Right atrium auricular region (tissue), 2 donors: Measurements from ENCODE around the gene CHCHD1. TPM values are rescaled to one million over a fixed set of nuclear protein-coding genes. Genes with fewer than 3 reads are reported as not detected.
A peak's percentile ranks its signal among the peaks of the same experiment; 100 is the strongest.

Experiments
- DNase-seq: peaks from one replicate; pipeline ENCODE4 v3.0.0-alpha.2; 2019; ENCODE audit warnings: low spot score
- H3K27ac ChIP-seq, 2 donors: fragments of 200-600 bp; sonication (generic); 1 replicate in 1 of 2; 2 replicates in 1 of 2; pipeline ENCODE4 v1.5.1; 2016 to 2019
- H3K27me3 ChIP-seq, 2 donors: fragments of 200-600 bp; sonication (generic); one replicate each; pipeline versions ENCODE4 v1.5.1 to v1.6.0; 2017 to 2019
- H3K36me3 ChIP-seq: fragments of 200-600 bp; sonication (generic); one replicate; pipeline ENCODE4 v1.5.1; 2016
- H3K4me1 ChIP-seq, 2 donors: fragments of 200-600 bp; sonication (generic); one replicate each; pipeline versions ENCODE4 v1.5.1 to v1.6.0; 2017 to 2019
- H3K4me3 ChIP-seq, 2 donors: fragments of 200-600 bp; sonication (generic); 1 replicate in 1 of 2; 2 replicates in 1 of 2; pipeline ENCODE4 v1.5.1; 2017 to 2019; ENCODE audit warnings: mild to moderate bottlenecking in 1 of 2, moderate library complexity in 1 of 2
- H3K9me3 ChIP-seq, 2 donors: fragments of 200-600 bp; sonication (generic); one replicate each; pipeline ENCODE4 v1.5.1; 2019
- CTCF ChIP-seq, 2 donors: fragments of 200-600 bp; sonication (generic); IDR thresholded peaks; one replicate each; pipeline ENCODE4 v1.5.1; 2019; ENCODE audit warnings: antibody characterized with exemption in 2 of 2
- total RNA-seq, 2 donors: library from RNA; depleted of rRNA; stranded (reverse); fragments of >200 nt; gene quantifications; one replicate each; pipeline ENCODE4 v1.1.0, GENCODE V29; 2016

The CHCHD1 gene
- total RNA-seq, 2 donors from 2014 or later: 28.3 to 32.7 TPM

GRCh38 chr10:73742454-73742734 is 39.5 kb upstream of the CHCHD1 start:
- Histone ChIP-seq H3K4me1 (peaks cover 0 to 35% of the 10 kb centered on the region in 2 donors), H3K36me3 (peaks cover 13% of the 10 kb centered on the region), H3K9me3 (no peaks in the 10 kb centered on the region), H3K27ac (no peak overlapping the region), H3K27me3 (no peaks in the 10 kb centered on the region), H3K4me3 (no peak overlapping the region)
- TF ChIP-seq CTCF (IDR thresholded peaks at IDR 0.05): no peak
- no peak for DNase-seq

- H3K27me3 ChIP-seq: no peaks in the 10 kb centered on the region
- peak overlapping the region; percentile 90 for H3K4me3 ChIP-seq
- peaks cover 0 to 37% of the 10 kb centered on the region in 2 donors for H3K4me1 ChIP-seq
- TF ChIP-seq CTCF (IDR thresholded peaks at IDR 0.05): no peak
- H3K9me3 ChIP-seq: no peaks in the 10 kb centered on the region
- H3K36me3 ChIP-seq: peaks cover 20% of the 10 kb centered on the region
- no peak for DNase-seq
- peak overlapping the region; percentile 87 to 90 for H3K27ac ChIP-seq
Observed at GRCh38 chr10:73743327-73743904, 38.4 kb upstream of the CHCHD1 start.

- peak; percentile 98 for DNase-seq
- Histone ChIP-seq H3K27me3 (no peaks in the 10 kb centered on the region), H3K4me1 (peaks cover 0 to 44% of the 10 kb centered on the region in 2 donors), H3K9me3 (no peaks in the 10 kb centered on the region), H3K36me3 (peaks cover 27% of the 10 kb centered on the region), H3K27ac (peak within 1 kb of the TSS; percentile 87 to 90), H3K4me3 (peak within 1 kb of the TSS; percentile 90)
- no peak for TF ChIP-seq CTCF (IDR thresholded peaks at IDR 0.05)
Observed at GRCh38 chr10:73743905-73744663, 37.8 kb upstream of the CHCHD1 start, which contains the start of gene SEC24C. SEC24C (plus strand) TSS chr10:73744372; CDS start chr10:73746833, 2,461 bp downstream.

GRCh38 chr10:73744664-73744975 is 37.2 kb upstream of the CHCHD1 start:
- no peak for TF ChIP-seq CTCF (IDR thresholded peaks at IDR 0.05)
- peak overlapping the region; percentile 90 for H3K4me3 ChIP-seq
- H3K27ac ChIP-seq: peak overlapping the region; percentile 87 to 90
- peaks cover 30% of the 10 kb centered on the region for H3K36me3 ChIP-seq
- peaks cover 0 to 44% of the 10 kb centered on the region in 2 donors for H3K4me1 ChIP-seq
- no peak for DNase-seq
- no peaks in the 10 kb centered on the region for H3K27me3 ChIP-seq
- no peaks in the 10 kb centered on the region for H3K9me3 ChIP-seq

GRCh38 chr10:73746721-73747120 is 35.1 kb upstream of the CHCHD1 start:
- TF ChIP-seq CTCF (IDR thresholded peaks at IDR 0.05): no peak
- H3K4me1 ChIP-seq: peaks cover 0 to 44% of the 10 kb centered on the region in 2 donors
- no peaks in the 10 kb centered on the region for H3K9me3 ChIP-seq
- peaks cover 40% of the 10 kb centered on the region for H3K36me3 ChIP-seq
- no peak for DNase-seq
- no peaks in the 10 kb centered on the region for H3K27me3 ChIP-seq
- no peak overlapping the region for H3K4me3 ChIP-seq
- no peak overlapping the region for H3K27ac ChIP-seq
